Measurements from ENCODE around the gene LRRC8C. TPM values are rescaled to one million over a fixed set of nuclear protein-coding genes. Genes with fewer than 3 reads are reported as not detected.

Gene LRRC8C
- total and polyA plus RNA-seq, 10 of the 15 experiments (the other 5 are each of a cell fraction or from before 2014, with no cell fraction given), result 2.3 to 16.3 (median 10.8) TPM

DNA sequence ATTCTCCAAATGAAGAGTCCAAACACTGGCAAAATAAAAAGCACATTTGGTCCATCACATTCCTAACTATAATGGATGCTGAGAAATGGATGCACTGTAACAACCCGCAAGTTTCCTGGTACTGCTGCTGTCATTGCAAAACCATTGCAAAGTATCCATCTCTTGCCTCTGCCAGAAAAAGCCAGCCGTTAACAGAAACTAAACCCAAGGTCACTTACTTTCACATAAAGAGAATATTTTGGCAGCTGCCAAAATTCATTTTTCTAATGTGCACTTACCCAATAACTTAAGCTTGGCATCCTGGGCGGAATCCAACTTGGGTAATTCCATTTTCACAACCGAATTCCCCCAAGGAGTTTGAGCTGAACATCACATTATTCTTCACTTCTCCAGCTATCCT is 110.9 kb downstream of the LRRC8C start:
- Histone ChIP-seq H3K79me2 (ENCODE audit: control insufficient read depth, insufficient read depth, low read length) (no peaks in the 10 kb centered on the region), H3K9me3 (replicated peaks; ENCODE audit: control insufficient read depth, insufficient read depth, low read length) (no peaks in the 10 kb centered on the region), H3K4me1 (ENCODE audit: control insufficient read depth, insufficient read depth, low read length) (peaks cover 9% of the 10 kb centered on the region), H3K9ac (ENCODE audit: control insufficient read depth, insufficient read depth, low read length) (no peak overlapping the region), H3K27me3 (replicated peaks in 1 of 2; ENCODE audit: control insufficient read depth in 2 of 2, insufficient read depth in 2 of 2, low read length in 1 of 2) (no peaks in the 10 kb centered on the region), H3K4me3 (no peak overlapping the region), H2AFZ (ENCODE audit: control insufficient read depth, low read depth, low read length) (no peak overlapping the region), H3K36me3 (ENCODE audit: control insufficient read depth in 2 of 2, insufficient read depth in 2 of 2, low read length in 1 of 2) (no peaks in the 10 kb centered on the region), H3K27ac (ENCODE audit: control insufficient read depth, insufficient read depth) (no peak overlapping the region), H3K4me2 (ENCODE audit: control insufficient read depth, insufficient read depth) (no peak overlapping the region), H4K20me1 (ENCODE audit: control insufficient read depth, insufficient read depth) (no peaks in the 10 kb centered on the region)
- FAIRE-seq (no peak), ATAC-seq (no peak), DNase-seq (ENCODE audit: low read depth, low spot score) (no peak)
- ChIA-PET POLR2A (no interaction called here), CTCF (interaction anchor here (1.4 kb wide), 1 partner anchor 17 kb away, joined by 3 read pairs; no protein-coding TSS in a partner anchor), RAD21 (ENCODE audit: unreplicated experiment) (interaction anchor here (1.2 kb wide), 1 partner anchor 22 kb away, joined by 3 read pairs; no protein-coding TSS in a partner anchor), SMC1A (ENCODE audit: uncharacterized antibody, unreplicated experiment) (interaction anchor here (0.7 to 1.7 kb wide), 3 partner anchors 8 to 41 kb away, joined by 3 to 5 read pairs (median 4); no protein-coding TSS in a partner anchor)
- intact Hi-C loops (cut with micrococcal nuclease; ENCODE audit: unreplicated experiment) (no loop called here), in situ Hi-C loops (cut with MboI) (no loop called here)
- 69% methylated on average over 4 of the region's 4 CpGs for WGBS (ENCODE audit: insufficient coverage, insufficient replicate concordance, low lambda C conversion rate, missing lambda C conversion rate)
- BruUV-seq (replicated peaks), result no TSS peak
- TF ChIP-seq TBL1XR1 (IDR thresholded peaks at IDR 0.05; ENCODE audit: low read depth, low read length) (no peak), EP300 (IDR thresholded peaks at IDR 0.05; ENCODE audit: borderline replicate concordance in 1 of 2, control insufficient read depth in 1 of 2, low read depth in 2 of 2, low read length in 2 of 2) (no peak), NBN (IDR thresholded peaks at IDR 0.05) (no peak), SUZ12 (IDR thresholded peaks at IDR 0.05; ENCODE audit: unreplicated experiment) (no peak), POLR2AphosphoS2 (IDR thresholded peaks at IDR 0.05; ENCODE audit: low read depth, low read length) (no peak), BCL11A (IDR thresholded peaks at IDR 0.05; ENCODE audit: low read depth, low read length) (no peak), NFYA (IDR thresholded peaks at IDR 0.05; ENCODE audit: borderline replicate concordance, low read depth, low read length) (no peak), KDM1A (IDR thresholded peaks at IDR 0.05; ENCODE audit: borderline replicate concordance) (no peak), BMI1 (IDR thresholded peaks at IDR 0.05; ENCODE audit: borderline replicate concordance) (no peak), EGR1 (IDR thresholded peaks at IDR 0.05; ENCODE audit: borderline replicate concordance in 1 of 2, low read depth in 2 of 2, low read length in 2 of 2) (no peak), JUNB (IDR thresholded peaks at IDR 0.05) (no peak)
- TF ChIP-seq, protein P1, sequence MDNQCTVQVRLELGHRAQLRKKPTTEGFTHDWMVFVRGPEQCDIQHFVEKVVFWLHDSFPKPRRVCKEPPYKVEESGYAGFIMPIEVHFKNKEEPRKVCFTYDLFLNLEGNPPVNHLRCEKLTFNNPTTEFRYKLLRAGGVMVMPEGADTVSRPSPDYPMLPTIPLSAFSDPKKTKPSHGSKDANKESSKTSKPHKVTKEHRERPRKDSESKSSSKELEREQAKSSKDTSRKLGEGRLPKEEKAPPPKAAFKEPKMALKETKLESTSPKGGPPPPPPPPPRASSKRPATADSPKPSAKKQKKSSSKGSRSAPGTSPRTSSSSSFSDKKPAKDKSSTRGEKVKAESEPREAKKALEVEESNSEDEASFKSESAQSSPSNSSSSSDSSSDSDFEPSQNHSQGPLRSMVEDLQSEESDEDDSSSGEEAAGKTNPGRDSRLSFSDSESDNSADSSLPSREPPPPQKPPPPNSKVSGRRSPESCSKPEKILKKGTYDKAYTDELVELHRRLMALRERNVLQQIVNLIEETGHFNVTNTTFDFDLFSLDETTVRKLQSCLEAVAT (IDR thresholded peaks at IDR 0.05), result no peak
- TF ChIP-seq, protein P2, sequence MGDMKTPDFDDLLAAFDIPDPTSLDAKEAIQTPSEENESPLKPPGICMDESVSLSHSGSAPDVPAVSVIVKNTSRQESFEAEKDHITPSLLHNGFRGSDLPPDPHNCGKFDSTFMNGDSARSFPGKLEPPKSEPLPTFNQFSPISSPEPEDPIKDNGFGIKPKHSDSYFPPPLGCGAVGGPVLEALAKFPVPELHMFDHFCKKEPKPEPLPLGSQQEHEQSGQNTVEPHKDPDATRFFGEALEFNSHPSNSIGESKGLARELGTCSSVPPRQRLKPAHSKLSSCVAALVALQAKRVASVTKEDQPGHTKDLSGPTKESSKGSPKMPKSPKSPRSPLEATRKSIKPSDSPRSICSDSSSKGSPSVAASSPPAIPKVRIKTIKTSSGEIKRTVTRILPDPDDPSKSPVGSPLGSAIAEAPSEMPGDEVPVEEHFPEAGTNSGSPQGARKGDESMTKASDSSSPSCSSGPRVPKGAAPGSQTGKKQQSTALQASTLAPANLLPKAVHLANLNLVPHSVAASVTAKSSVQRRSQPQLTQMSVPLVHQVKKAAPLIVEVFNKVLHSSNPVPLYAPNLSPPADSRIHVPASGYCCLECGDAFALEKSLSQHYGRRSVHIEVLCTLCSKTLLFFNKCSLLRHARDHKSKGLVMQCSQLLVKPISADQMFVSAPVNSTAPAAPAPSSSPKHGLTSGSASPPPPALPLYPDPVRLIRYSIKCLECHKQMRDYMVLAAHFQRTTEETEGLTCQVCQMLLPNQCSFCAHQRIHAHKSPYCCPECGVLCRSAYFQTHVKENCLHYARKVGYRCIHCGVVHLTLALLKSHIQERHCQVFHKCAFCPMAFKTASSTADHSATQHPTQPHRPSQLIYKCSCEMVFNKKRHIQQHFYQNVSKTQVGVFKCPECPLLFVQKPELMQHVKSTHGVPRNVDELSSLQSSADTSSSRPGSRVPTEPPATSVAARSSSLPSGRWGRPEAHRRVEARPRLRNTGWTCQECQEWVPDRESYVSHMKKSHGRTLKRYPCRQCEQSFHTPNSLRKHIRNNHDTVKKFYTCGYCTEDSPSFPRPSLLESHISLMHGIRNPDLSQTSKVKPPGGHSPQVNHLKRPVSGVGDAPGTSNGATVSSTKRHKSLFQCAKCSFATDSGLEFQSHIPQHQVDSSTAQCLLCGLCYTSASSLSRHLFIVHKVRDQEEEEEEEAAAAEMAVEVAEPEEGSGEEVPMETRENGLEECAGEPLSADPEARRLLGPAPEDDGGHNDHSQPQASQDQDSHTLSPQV (IDR thresholded peaks at IDR 0.05), result no peak
- TF ChIP-seq, protein P3, sequence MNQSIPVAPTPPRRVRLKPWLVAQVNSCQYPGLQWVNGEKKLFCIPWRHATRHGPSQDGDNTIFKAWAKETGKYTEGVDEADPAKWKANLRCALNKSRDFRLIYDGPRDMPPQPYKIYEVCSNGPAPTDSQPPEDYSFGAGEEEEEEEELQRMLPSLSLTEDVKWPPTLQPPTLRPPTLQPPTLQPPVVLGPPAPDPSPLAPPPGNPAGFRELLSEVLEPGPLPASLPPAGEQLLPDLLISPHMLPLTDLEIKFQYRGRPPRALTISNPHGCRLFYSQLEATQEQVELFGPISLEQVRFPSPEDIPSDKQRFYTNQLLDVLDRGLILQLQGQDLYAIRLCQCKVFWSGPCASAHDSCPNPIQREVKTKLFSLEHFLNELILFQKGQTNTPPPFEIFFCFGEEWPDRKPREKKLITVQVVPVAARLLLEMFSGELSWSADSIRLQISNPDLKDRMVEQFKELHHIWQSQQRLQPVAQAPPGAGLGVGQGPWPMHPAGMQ (IDR thresholded peaks at IDR 0.05; ENCODE audit: borderline replicate concordance), result no peak
- TF ChIP-seq, protein P4, sequence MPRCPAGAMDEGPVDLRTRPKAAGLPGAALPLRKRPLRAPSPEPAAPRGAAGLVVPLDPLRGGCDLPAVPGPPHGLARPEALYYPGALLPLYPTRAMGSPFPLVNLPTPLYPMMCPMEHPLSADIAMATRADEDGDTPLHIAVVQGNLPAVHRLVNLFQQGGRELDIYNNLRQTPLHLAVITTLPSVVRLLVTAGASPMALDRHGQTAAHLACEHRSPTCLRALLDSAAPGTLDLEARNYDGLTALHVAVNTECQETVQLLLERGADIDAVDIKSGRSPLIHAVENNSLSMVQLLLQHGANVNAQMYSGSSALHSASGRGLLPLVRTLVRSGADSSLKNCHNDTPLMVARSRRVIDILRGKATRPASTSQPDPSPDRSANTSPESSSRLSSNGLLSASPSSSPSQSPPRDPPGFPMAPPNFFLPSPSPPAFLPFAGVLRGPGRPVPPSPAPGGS (IDR thresholded peaks at IDR 0.05; ENCODE audit: borderline replicate concordance, insufficient read depth, low read depth, low read length, poor library complexity, severe bottlenecking), result no peak
